ENCODE results near the gene SNX13. TPM values are rescaled to one million over a fixed set of nuclear protein-coding genes. Genes with fewer than 3 reads are reported as not detected.

SNX13 gene
- total and polyA plus RNA-seq, 2 of the 4 experiments (the other 2 are of a cell fraction) = 9.0 to 24.9 TPM

- no peak overlapping the region for H3K9ac ChIP-seq (ENCODE audit: low read depth, low read length)
- no peak overlapping the region for H3K4ac ChIP-seq (ENCODE audit: low read depth, low read length)
- dilution Hi-C loops (cut with HindIII; ENCODE audit: low sequenced_read_pairs, unreplicated experiment) = no loop called here
- in situ Hi-C loops (cut with MboI; ENCODE audit: low sequenced_read_pairs) = no loop called here
- 0 out of 2 replicates have a peak, but pooled peaks cover 4% of the 10 kb centered on the region for H3K9me1 ChIP-seq (ENCODE audit: insufficient read depth, low read length)
- no peak for ATAC-seq (ENCODE audit: low read depth)
- no peak overlapping the region for H2AFZ ChIP-seq (replicated peaks; ENCODE audit: low read length, poor library complexity)
- CTCF ChIA-PET = no interaction called here
- intact Hi-C loops (cut with micrococcal nuclease) = no loop called here
- H3K79me1 ChIP-seq (ENCODE audit: low read depth in 1 of 2, low read length in 2 of 2) = peaks cover 17 to 41% of the 10 kb centered on the region in 2 experiments; a peak in 3 of 4 replicates
- POLR2A ChIA-PET (ENCODE audit: unreplicated experiment) = no interaction called here
- no peak overlapping the region for H4K5ac ChIP-seq (ENCODE audit: low read depth, low read length)
- H2AK9ac ChIP-seq (replicated peaks; ENCODE audit: low read depth, low read length, poor library complexity) = no peak overlapping the region
- no CpG with 5 or more reads among the region's 1 CpG for WGBS, 2 experiments (ENCODE audit: extremely low coverage in 2 of 2, insufficient read length in 1 of 2)
- H3K27ac ChIP-seq (ENCODE audit: insufficient read depth, low read length) = no peak overlapping the region
- H2BK5ac ChIP-seq (ENCODE audit: low read depth, low read length, poor library complexity, severe bottlenecking) = no peak overlapping the region
- no peak overlapping the region for H2BK20ac ChIP-seq (ENCODE audit: low read depth, low read length)
- no peaks in the 10 kb centered on the region for H3K9me3 ChIP-seq (ENCODE audit: control insufficient read depth, insufficient read depth, low read length)
- H4K91ac ChIP-seq (ENCODE audit: insufficient read depth, low read depth, low read length) = no peak overlapping the region
- H2AK5ac ChIP-seq (ENCODE audit: low read depth, low read length) = no peak overlapping the region
- H2BK15ac ChIP-seq (ENCODE audit: low read depth, low read length) = no peak overlapping the region
- TF ChIP-seq, protein P1, sequence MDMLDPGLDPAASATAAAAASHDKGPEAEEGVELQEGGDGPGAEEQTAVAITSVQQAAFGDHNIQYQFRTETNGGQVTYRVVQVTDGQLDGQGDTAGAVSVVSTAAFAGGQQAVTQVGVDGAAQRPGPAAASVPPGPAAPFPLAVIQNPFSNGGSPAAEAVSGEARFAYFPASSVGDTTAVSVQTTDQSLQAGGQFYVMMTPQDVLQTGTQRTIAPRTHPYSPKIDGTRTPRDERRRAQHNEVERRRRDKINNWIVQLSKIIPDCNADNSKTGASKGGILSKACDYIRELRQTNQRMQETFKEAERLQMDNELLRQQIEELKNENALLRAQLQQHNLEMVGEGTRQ (IDR thresholded peaks at IDR 0.05; ENCODE audit: low read depth, low read length) = no peak
- TF ChIP-seq MXI1 (IDR thresholded peaks at IDR 0.05; ENCODE audit: borderline replicate concordance, low read depth, low read length) (no peak), CTCF (conservative IDR thresholded peaks at IDR 0.05; ENCODE audit: low read depth, low read length) (no peak), MAZ (IDR thresholded peaks at IDR 0.05; ENCODE audit: borderline replicate concordance, low read depth, low read length) (no peak), BHLHE40 (IDR thresholded peaks at IDR 0.05; ENCODE audit: low read depth, low read length) (no peak), RFX5 (IDR thresholded peaks at IDR 0.05; ENCODE audit: low read depth, low read length) (no peak), CEBPB (IDR thresholded peaks at IDR 0.05; ENCODE audit: low read depth, low read length) (no peak), CHD1 (IDR thresholded peaks at IDR 0.05; ENCODE audit: low read depth, low read length) (no peak), MAFK (IDR thresholded peaks at IDR 0.05; ENCODE audit: low read depth, low read length) (no peak)
- H3K23ac ChIP-seq (ENCODE audit: low read depth, low read length) = no peak overlapping the region
- H3K36me3 ChIP-seq (ENCODE audit: control insufficient read depth, insufficient read depth, low read length) = no peaks in the 10 kb centered on the region
- BruUV-seq (replicated peaks) = no TSS peak
- H4K8ac ChIP-seq (ENCODE audit: low read depth in 2 of 2, low read length in 2 of 2) = no peak overlapping the region
- no peak overlapping the region for H3K56ac ChIP-seq (ENCODE audit: extremely low read depth, insufficient read depth, low read length)
- peaks cover 27% of the 10 kb centered on the region for H4K20me1 ChIP-seq (ENCODE audit: insufficient read depth, low read length)
- no peak overlapping the region for H3K4me2 ChIP-seq (ENCODE audit: low read depth, low read length)
- no peak overlapping the region for H3K14ac ChIP-seq (replicated peaks; ENCODE audit: low read depth, low read length)
- DNase-seq = no peak
- no peaks in the 10 kb centered on the region for H3K27me3 ChIP-seq (ENCODE audit: control insufficient read depth, insufficient read depth, low read length)
- H3K4me1 ChIP-seq (ENCODE audit: control insufficient read depth, insufficient read depth, low read length) = peaks cover 4% of the 10 kb centered on the region; the same call in 1 of the 2 replicates
- no peak overlapping the region for H2BK120ac ChIP-seq (ENCODE audit: low read depth, low read length)
- H3K4me3 ChIP-seq (ENCODE audit: insufficient read depth, low read depth, low read length) = no peak overlapping the region
- H3K18ac ChIP-seq (ENCODE audit: low read depth, low read length) = no peak overlapping the region
Observed at GRCh38 chr7:17928055-17928454, 12.2 kb downstream of the SNX13 start.
